Vagina (tissue), 2 donors: ENCODE measurements around the gene DMRTB1. TPM values are rescaled to one million over a fixed set of nuclear protein-coding genes. Genes with fewer than 3 reads are reported as not detected.

Source experiments
- DNase-seq, 2 donors: peaks; one replicate each; pipeline ENCODE4 v3.0.0-alpha.2; 2017; ENCODE audit errors: extremely low spot score in 2 of 2
- H3K27ac ChIP-seq: fragments of 200-600 bp; sonication (generic); one replicate; pipeline ENCODE4 v1.5.1; 2019
- H3K27me3 ChIP-seq: fragments of 200-600 bp; sonication (generic); one replicate; pipeline ENCODE4 v1.5.1; 2019
- H3K36me3 ChIP-seq, 2 donors: fragments of 200-600 bp; sonication (generic); one replicate each; pipeline ENCODE4 v1.5.1; 2017 to 2019
- H3K4me1 ChIP-seq: fragments of 200-600 bp; sonication (generic); one replicate; pipeline ENCODE4 v1.5.1; 2019
- H3K4me3 ChIP-seq, 2 donors: fragments of 200-600 bp; sonication (generic); 1 replicate in 1 of 2; 2 replicates in 1 of 2; pipeline ENCODE4 v1.5.1; 2016 to 2019
- H3K9me3 ChIP-seq: fragments of 200-600 bp; sonication (generic); one replicate; pipeline ENCODE4 v1.5.1; 2019
- POLR2A ChIP-seq, 2 donors: fragments of 450-650 bp; IDR thresholded peaks; one replicate each; pipeline ENCODE4 v1.6.1; 2017; ENCODE audit warnings: antibody characterized with exemption in 2 of 2, mild to moderate bottlenecking in 2 of 2, moderate library complexity in 2 of 2
- POLR2AphosphoS5 ChIP-seq, 2 donors: sonication (generic); formaldehyde crosslinking; IDR thresholded peaks; one replicate each; pipeline ENCODE4 v1.9.0; 2017; ENCODE audit warnings: antibody characterized with exemption in 2 of 2, mild to moderate bottlenecking in 2 of 2, low read depth in 1 of 2; ENCODE audit not compliant: insufficient read depth in 1 of 2
- intact Hi-C: fragments of 100-400 bp; cut with DNase I; formaldehyde crosslinking; loops from one replicate; pipeline ENCODE4 v1.15.1; 2023
- total RNA-seq: library from RNA; depleted of rRNA; stranded (reverse); fragments of >200 nt; gene quantifications from one replicate; pipeline ENCODE4 v1.2.3, GENCODE V29; 2016
- TF ChIP-seq, protein P1 (sequence below), 3 experiments: fragments of 450-650 bp in 2 of 3; fragments of 200-600 bp in 1 of 3; sonication (generic) in 1 of 3; IDR thresholded peaks; one replicate each; pipeline ENCODE4 v1.5.1; 2017 to 2019; ENCODE audit warnings: antibody characterized with exemption in 3 of 3, mild to moderate bottlenecking in 2 of 3, moderate library complexity in 2 of 3

The DMRTB1 gene
- total RNA-seq, 1 donor from 2014 or later, result not detected

- intact Hi-C loops, result loop anchor here (5.0 kb wide), 1 partner anchor 276 kb away; no protein-coding TSS in a partner anchor
- no peaks in the 10 kb centered on the region for H3K27me3 ChIP-seq
- DNase-seq, result no peak
Observed at GRCh38 chr1:53481456-53481855, 22.3 kb downstream of the DMRTB1 start.

DNA sequence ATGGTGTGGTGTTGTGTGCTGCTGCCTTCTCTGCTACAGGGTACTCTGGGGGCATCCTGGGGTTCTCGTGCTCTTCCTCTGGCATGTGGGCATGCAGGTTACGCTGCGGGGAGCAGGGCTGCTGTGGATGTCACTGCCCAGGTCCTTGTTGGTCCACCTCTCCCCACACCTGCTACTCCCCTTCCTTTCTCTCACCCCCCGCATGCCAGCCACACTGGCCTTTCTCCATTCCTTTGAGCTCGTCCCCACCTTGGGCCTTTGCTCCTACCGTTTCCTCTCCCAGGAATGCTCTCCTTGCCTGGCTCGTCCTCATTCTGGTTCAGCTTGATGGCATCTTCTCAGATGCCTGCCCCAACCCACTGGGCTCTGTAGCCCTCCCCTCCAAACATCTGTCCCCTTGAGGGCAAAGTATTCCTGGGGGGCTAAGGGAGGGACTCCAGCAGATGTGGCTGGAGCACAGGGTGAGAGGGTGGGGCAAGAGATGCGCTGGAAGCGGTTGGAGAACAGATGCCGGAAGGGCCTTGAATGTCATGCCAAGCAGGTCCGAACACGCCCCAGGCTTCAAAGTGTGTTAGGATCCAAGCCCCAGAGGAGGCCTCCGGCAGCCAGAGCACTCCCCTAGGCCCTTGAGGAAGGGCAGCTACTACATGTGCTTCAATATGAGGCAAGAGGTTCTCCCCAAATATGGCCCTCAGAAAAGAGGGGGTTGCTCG lies 23.4 kb downstream of the DMRTB1 start:
- H3K4me1 ChIP-seq, result no peaks in the 10 kb centered on the region
- intact Hi-C loops, result loop anchor here (5.0 kb wide), 1 partner anchor 275 kb away; no protein-coding TSS in a partner anchor
- H3K27me3 ChIP-seq, result no peaks in the 10 kb centered on the region
- DNase-seq, result no peak
- no peaks in the 10 kb centered on the region for H3K9me3 ChIP-seq
- H3K4me3 ChIP-seq, result no peak overlapping the region
- H3K27ac ChIP-seq, result no peak overlapping the region
- no peak for TF ChIP-seq POLR2A (IDR thresholded peaks at IDR 0.05)
- H3K36me3 ChIP-seq, result no peaks in the 10 kb centered on the region

More at GRCh38 chr1:53481456-53481855, 22.3 kb downstream of the DMRTB1 start:
- Histone ChIP-seq H3K27ac (no peak overlapping the region), H3K9me3 (no peaks in the 10 kb centered on the region), H3K4me1 (no peaks in the 10 kb centered on the region), H3K36me3 (no peaks in the 10 kb centered on the region), H3K4me3 (no peak overlapping the region)
- TF ChIP-seq POLR2A (IDR thresholded peaks at IDR 0.05) (no peak), POLR2AphosphoS5 (IDR thresholded peaks at IDR 0.05; ENCODE audit: insufficient read depth in 1 of 2, low read depth in 1 of 2) (no peak)
- TF ChIP-seq, protein P1, sequence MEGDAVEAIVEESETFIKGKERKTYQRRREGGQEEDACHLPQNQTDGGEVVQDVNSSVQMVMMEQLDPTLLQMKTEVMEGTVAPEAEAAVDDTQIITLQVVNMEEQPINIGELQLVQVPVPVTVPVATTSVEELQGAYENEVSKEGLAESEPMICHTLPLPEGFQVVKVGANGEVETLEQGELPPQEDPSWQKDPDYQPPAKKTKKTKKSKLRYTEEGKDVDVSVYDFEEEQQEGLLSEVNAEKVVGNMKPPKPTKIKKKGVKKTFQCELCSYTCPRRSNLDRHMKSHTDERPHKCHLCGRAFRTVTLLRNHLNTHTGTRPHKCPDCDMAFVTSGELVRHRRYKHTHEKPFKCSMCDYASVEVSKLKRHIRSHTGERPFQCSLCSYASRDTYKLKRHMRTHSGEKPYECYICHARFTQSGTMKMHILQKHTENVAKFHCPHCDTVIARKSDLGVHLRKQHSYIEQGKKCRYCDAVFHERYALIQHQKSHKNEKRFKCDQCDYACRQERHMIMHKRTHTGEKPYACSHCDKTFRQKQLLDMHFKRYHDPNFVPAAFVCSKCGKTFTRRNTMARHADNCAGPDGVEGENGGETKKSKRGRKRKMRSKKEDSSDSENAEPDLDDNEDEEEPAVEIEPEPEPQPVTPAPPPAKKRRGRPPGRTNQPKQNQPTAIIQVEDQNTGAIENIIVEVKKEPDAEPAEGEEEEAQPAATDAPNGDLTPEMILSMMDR (IDR thresholded peaks at IDR 0.05), result no peak

- H3K27ac ChIP-seq, result no peak overlapping the region
- H3K36me3 ChIP-seq, result no peaks in the 10 kb centered on the region
- no peak for DNase-seq
- H3K4me1 ChIP-seq, result no peaks in the 10 kb centered on the region
- H3K4me3 ChIP-seq, result no peak overlapping the region
- no peaks in the 10 kb centered on the region for H3K9me3 ChIP-seq
- intact Hi-C loops, result loop anchor here (5.0 kb wide), 1 partner anchor 274 kb away; no protein-coding TSS in a partner anchor
- H3K27me3 ChIP-seq, result no peaks in the 10 kb centered on the region
- TF ChIP-seq, protein P1 (IDR thresholded peaks at IDR 0.05), result no peak
- TF ChIP-seq POLR2AphosphoS5 (IDR thresholded peaks at IDR 0.05; ENCODE audit: insufficient read depth in 1 of 2, low read depth in 1 of 2) (no peak), POLR2A (IDR thresholded peaks at IDR 0.05) (no peak)
Observed at GRCh38 chr1:53483170-53483569, 24.0 kb downstream of the DMRTB1 start.

- Histone ChIP-seq H3K27ac (no peak overlapping the region), H3K27me3 (no peaks in the 10 kb centered on the region), H3K9me3 (no peaks in the 10 kb centered on the region), H3K36me3 (no peaks in the 10 kb centered on the region), H3K4me3 (no peak overlapping the region), H3K4me1 (no peaks in the 10 kb centered on the region)
- no peak for DNase-seq
- intact Hi-C loops, result loop anchor here (5.0 kb wide), 1 partner anchor 274 kb away; no protein-coding TSS in a partner anchor
- TF ChIP-seq POLR2AphosphoS5 (IDR thresholded peaks at IDR 0.05; ENCODE audit: insufficient read depth in 1 of 2, low read depth in 1 of 2) (no peak), POLR2A (IDR thresholded peaks at IDR 0.05) (no peak)
- TF ChIP-seq, protein P1 (IDR thresholded peaks at IDR 0.05), result no peak
Observed at GRCh38 chr1:53483656-53484055, 24.5 kb downstream of the DMRTB1 start.

DNA sequence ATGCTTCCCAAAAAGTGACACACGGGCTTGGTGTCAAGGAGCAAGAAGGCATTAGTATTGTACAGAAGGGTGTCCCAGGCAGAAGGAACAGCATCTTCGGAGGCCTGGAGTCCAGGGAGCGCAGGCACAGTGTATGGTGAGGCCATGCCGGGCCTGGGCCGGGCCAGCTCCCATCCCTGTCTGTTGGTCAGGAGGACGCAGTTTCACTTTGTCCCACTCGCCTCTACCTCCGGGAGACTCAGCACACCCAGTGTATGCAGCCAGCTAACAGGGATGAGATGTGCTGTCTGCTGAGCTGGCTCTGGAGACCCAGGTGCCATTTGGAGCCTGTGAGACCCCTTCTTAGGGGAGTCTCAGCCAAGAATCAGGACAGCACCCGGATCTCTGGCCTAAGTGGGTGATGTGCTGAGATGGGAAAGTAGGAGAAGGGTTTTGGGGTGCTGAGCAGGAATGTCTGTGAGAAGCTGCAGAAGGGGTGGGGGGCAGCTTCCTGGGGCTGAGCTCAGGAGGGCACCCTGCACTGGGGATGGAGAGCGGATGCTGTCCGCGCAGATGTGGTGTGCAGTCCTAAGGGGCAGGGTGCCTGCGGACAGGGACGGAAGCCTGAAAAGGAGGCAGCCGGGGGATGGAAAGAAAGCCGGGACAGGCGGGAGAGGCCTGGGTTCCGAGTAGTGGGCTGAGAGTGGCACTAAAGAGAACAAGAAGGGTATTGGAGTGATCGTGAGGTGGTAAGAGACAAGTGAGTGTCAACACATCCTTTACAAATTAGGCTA lies 25.7 kb downstream of the DMRTB1 start:
- H3K4me1 ChIP-seq, result no peaks in the 10 kb centered on the region
- no peak for TF ChIP-seq POLR2AphosphoS5 (IDR thresholded peaks at IDR 0.05; ENCODE audit: insufficient read depth in 1 of 2, low read depth in 1 of 2)
- no peak for TF ChIP-seq POLR2A (IDR thresholded peaks at IDR 0.05)
- TF ChIP-seq, protein P1 (IDR thresholded peaks at IDR 0.05), result no peak
- DNase-seq, result no peak
- H3K27ac ChIP-seq, result no peak overlapping the region
- intact Hi-C loops, result loop anchor here (5.0 kb wide), 1 partner anchor 272 kb away; no protein-coding TSS in a partner anchor
- no peaks in the 10 kb centered on the region for H3K36me3 ChIP-seq
- no peaks in the 10 kb centered on the region for H3K27me3 ChIP-seq
- H3K9me3 ChIP-seq, result no peaks in the 10 kb centered on the region
- no peak overlapping the region for H3K4me3 ChIP-seq
